Hippocampal formation (tissue), 2 donors: ENCODE data around the gene TBC1D3.
"Not testable (repeated sequence)": the region's sequence is repeated elsewhere in the genome, so short reads cannot be mapped to it uniquely, and the experiment has no call there.

Source experiments
- DNase-seq, 2 donors: peaks; one replicate each; lab custom pipeline; 2025; lab: John Stamatoyannopoulos, UW

Gene TBC1D3

DNA sequence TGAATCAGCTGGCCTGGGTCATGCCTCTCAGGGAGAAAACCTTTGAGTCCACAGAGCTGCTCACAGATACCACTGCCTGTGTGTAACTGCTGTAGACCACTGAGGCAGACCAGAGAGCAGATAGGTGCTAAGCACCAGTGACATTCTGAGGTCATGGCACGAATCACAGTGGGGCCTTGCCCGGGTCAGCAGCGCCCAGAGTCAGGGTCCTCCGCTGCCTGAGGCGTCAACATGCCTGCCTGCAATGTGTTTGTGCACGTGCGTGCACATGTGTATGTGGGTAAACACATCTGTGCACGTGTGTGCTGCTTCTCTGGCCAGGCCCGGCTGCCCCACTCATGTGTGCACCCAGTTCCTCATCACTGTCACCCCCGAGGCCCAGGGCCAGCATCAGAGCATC is at the start of gene TBC1D3:
TBC1D3 (minus strand) TSS at position 101 of the 400 bp plus-strand sequence. CDS start 1,526 bp downstream, outside the sequence.
- DNase-seq: not testable (repeated sequence)

DNA sequence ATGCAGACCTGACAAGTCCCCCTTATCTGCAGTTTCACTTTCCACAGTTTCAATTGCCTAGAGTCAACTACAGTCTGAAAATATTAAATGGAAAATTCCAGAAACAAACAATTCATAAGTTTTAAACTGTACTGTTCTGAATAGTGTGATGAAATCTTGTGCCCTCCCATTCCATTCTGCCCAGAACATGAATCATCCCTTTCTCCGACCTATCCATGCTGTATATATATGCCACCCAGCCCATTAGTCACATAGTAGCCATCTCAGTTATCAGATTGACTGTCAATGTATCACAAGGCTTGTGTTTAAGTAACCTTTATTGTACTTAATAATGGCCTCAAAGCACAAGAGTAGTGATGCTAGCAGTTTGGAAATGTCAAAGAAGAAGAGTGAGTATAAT is 40.4 kb upstream of the TBC1D3 start:
- DNase-seq: not testable (repeated sequence)

DNA sequence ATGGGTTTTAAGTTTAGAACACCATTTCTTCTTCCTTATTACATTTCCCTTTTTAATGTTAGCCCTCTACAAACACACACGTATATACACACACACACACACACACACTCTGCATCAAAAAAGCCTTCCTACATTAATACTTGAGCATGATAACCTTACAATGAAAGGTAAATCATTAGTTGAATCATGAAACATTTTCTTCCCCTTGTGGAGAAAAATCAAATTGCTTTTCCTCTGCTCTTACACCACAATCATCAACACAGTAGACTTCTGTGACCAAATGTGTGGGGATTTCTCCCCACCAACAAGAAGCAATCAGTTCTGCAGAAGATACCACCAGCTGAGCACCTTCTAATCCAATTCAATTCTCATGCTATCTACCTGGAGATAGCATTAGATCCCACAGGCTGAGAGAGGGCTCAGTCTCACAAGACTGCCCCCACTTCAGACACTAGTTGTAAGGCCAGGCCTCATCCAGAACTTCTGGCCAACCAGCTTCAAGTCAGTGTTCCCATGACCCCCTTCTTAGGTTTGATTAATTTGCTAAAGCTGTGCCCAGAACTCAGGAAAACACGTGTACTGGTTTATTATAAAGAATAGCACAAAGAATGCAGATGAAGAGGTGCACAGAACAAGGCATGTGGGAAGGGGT is 33.6 kb upstream of the TBC1D3 start:
- DNase-seq: not testable (repeated sequence)

DNA sequence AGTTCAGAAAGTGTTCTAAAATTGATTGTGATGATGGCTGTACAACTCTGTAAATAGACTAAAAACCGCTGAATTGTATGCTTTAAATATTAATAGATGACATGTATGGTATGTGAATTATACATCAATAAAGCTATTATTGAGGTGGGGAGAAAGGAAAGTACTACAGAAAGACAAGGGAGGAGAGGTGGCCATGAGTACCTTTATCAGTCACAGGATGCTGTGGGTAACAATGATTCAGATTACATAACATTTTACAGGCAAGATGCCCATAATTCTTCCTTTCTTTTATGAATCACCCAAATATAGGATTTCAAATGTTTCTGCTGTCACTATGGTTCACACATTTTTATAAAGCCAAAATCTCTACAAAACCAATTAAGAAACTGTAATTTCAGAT is 28.5 kb upstream of the TBC1D3 start:
- not testable (repeated sequence) for DNase-seq

DNA sequence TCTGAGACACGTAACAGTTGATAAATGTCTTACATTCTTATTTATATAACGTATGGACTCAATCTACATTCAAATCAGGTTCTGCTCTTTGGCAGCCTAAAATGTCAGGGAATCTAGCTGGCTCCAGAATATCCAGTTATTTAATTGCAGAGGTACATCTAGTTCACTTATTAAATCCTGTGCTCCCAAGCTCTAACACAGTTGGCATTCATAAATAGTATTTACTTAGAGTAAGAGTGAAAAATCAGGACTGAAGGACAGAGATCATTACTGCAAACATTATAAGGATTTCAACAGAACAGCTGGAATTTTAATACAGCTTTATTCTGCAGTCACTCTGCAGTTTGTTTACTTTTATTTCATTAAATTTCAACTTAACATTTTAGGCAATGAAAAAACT is 7.9 kb upstream of the TBC1D3 start:
- not testable (repeated sequence) for DNase-seq

DNA sequence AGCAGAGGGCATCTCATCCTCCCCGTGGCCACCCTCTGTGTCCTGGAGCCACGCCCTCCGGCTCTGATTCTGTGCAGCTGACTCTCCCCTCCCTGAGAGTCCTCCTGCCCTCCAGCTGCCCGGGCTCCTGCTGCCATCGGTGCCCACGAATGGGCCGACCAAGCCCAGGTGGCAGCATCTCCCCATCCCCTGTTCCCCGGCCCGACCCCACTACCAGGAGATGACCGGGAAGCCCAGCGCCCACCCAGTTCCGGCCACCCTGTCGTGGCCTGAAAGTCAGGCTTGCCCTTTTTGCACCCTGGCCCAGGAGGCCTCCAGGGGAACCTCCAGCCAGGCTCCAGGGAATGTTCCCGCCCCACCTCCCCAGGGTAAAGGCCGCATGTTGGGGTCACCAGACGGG is 57.5 kb downstream of the TBC1D3 start:
- DNase-seq: not testable (repeated sequence)
